Uterus (tissue), 2 donors: ENCODE measurements around the gene HLX.

Experiments
- POLR2A ChIP-seq, 2 donors: fragments of 450-650 bp; IDR thresholded peaks; one replicate each; pipeline ENCODE4 v1.6.1; 2016; ENCODE audit warnings: antibody characterized with exemption in 2 of 2, mild to moderate bottlenecking in 1 of 2, moderate library complexity in 1 of 2
- TF ChIP-seq, protein P1 (sequence below), 4 experiments: fragments of 200-600 bp in 2 of 4; fragments of 450-650 bp in 2 of 4; sonication (generic) in 2 of 4; IDR thresholded peaks; one replicate each; pipeline ENCODE4 v1.5.1; 2016 to 2019; ENCODE audit warnings: antibody characterized with exemption in 4 of 4, mild to moderate bottlenecking in 2 of 4, moderate library complexity in 1 of 4

DNA sequence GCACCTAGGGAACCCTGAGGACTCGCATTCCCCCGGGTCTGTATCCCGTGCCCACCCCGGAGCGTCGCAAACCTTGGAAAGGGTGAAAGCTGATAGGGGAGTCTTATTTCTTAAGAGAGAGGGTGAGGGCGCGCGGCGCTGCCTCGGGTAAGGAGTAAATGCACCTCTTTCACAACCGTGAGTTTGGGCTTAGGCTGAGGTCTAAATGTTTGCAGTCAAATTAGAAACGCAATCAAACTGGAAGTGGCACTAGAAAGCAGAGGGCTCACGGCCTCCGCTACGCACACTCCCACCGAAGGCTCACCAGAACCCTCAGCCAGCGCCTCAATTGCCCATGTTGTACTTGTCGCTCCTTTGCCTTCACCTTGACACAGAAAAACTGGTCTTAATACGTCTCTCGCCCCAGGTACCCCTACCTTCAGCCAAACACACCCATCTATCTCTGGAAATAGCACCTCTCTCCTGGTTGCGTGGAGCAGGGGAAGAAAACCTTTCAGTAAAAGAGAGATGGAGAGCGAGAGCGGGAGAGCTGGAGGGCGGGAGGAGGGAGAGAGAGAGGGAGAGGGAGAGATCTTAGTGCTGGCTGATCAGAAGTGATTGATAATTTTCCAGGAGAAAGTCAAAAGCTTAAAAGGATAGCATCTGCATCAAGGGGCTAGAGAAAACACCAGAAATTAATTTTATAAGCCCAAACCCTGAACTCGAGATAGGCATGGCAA is 1.7 kb upstream of the HLX start:
- TF ChIP-seq, protein P1, sequence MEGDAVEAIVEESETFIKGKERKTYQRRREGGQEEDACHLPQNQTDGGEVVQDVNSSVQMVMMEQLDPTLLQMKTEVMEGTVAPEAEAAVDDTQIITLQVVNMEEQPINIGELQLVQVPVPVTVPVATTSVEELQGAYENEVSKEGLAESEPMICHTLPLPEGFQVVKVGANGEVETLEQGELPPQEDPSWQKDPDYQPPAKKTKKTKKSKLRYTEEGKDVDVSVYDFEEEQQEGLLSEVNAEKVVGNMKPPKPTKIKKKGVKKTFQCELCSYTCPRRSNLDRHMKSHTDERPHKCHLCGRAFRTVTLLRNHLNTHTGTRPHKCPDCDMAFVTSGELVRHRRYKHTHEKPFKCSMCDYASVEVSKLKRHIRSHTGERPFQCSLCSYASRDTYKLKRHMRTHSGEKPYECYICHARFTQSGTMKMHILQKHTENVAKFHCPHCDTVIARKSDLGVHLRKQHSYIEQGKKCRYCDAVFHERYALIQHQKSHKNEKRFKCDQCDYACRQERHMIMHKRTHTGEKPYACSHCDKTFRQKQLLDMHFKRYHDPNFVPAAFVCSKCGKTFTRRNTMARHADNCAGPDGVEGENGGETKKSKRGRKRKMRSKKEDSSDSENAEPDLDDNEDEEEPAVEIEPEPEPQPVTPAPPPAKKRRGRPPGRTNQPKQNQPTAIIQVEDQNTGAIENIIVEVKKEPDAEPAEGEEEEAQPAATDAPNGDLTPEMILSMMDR (IDR thresholded peaks at IDR 0.05) = no peak
- no peak for TF ChIP-seq POLR2A (IDR thresholded peaks at IDR 0.05)
